ENCODE data around the gene MEP1A. TPM values are rescaled to one million over a fixed set of nuclear protein-coding genes. Genes with fewer than 3 reads are reported as not detected.

Gene MEP1A
- total and polyA plus RNA-seq, 2 donors (not counting 3 experiments of a cell fraction or from before 2014, with no cell fraction given) = not detected

GRCh38 chr6:46790355-46790874 is 2.8 kb upstream of the MEP1A start:
- dilution Hi-C loops (cut with MboI; ENCODE audit: extremely low pct_ligation_motif_present, low sequenced_read_pairs) = no loop called here
- CTCF ChIA-PET = interaction anchor here (0.7 kb wide), 1 partner anchor 10 kb away, joined by 3 read pairs; no protein-coding TSS in a partner anchor

More at GRCh38 chr6:46790355-46790874, 2.8 kb upstream of the MEP1A start:
- DNase-seq (ENCODE audit: low read depth, low spot score) = no peak
- H3K4me2 ChIP-seq (ENCODE audit: insufficient read depth, low read length) = no peak overlapping the region
- H3K27me3 ChIP-seq (ENCODE audit: control insufficient read depth in 2 of 2, insufficient read depth in 2 of 2, low read length in 2 of 2) = peaks cover 0 to 5% of the 10 kb centered on the region in 2 experiments
- TF ChIP-seq JUN (IDR thresholded peaks at IDR 0.05; ENCODE audit: borderline replicate concordance, insufficient read depth, insufficient read length, low read depth) (no peak), MYC (IDR thresholded peaks at IDR 0.05; ENCODE audit: low read depth, low read length) (no peak), MAX (IDR thresholded peaks at IDR 0.05; ENCODE audit: insufficient read depth, insufficient read length) (no peak), POLR2AphosphoS5 (IDR thresholded peaks at IDR 0.05; ENCODE audit: insufficient read depth, low read depth, low read length) (no peak), GATA2 (IDR thresholded peaks at IDR 0.05; ENCODE audit: insufficient read depth, insufficient read length, low read depth, low read length) (no peak), CTCF (IDR thresholded peaks at IDR 0.05; ENCODE audit: extremely low read depth in 1 of 2, insufficient read depth in 1 of 2, low read depth in 1 of 2, low read length in 2 of 2) (no peak), POLR2A (IDR thresholded peaks at IDR 0.05; ENCODE audit: low read depth, low read length) (no peak), FOS (IDR thresholded peaks at IDR 0.05; ENCODE audit: borderline replicate concordance, insufficient read depth, low read length) (no peak), EZH2 (IDR thresholded peaks at IDR 0.05; ENCODE audit: borderline replicate concordance, low read depth, low read length, severe bottlenecking) (no peak)
- H3K27ac ChIP-seq (ENCODE audit: insufficient read depth, low read depth, low read length) = no peak overlapping the region
- no peaks in the 10 kb centered on the region for H4K20me1 ChIP-seq (replicated peaks; ENCODE audit: control insufficient read depth, extremely low read depth, insufficient read depth, low read length)
- intact Hi-C loops (cut with micrococcal nuclease) = no loop called here
- no peak for FAIRE-seq
- no peak overlapping the region for H2AFZ ChIP-seq (ENCODE audit: low read depth, low read length)
- no peaks in the 10 kb centered on the region for H3K4me1 ChIP-seq (ENCODE audit: control insufficient read depth, extremely low read depth, insufficient read depth, low read length)
- BruUV-seq (replicated peaks) = no TSS peak
- no peaks in the 10 kb centered on the region for H3K79me2 ChIP-seq (ENCODE audit: control insufficient read depth, insufficient read depth, low read length)
- H3K9me1 ChIP-seq (replicated peaks; ENCODE audit: control insufficient read depth, extremely low read depth, insufficient read depth, low read length) = no peaks in the 10 kb centered on the region
- H3K9ac ChIP-seq (replicated peaks; ENCODE audit: extremely low read depth, insufficient read depth, low read length) = no peak overlapping the region
- H3K9me3 ChIP-seq (replicated peaks; ENCODE audit: control insufficient read depth, insufficient read depth, low read length) = no peaks in the 10 kb centered on the region
- no peaks in the 10 kb centered on the region for H3K36me3 ChIP-seq (ENCODE audit: control insufficient read depth in 2 of 2, extremely low read depth in 1 of 2, insufficient read depth in 2 of 2, low read length in 2 of 2)
- no peak overlapping the region for H3K4me3 ChIP-seq (replicated peaks in 1 of 3; ENCODE audit: insufficient read depth in 1 of 3, low read depth in 1 of 3, low read length in 3 of 3)
- POLR2A ChIA-PET = no interaction called here

Data from endothelial cell of umbilical vein (primary cell).